IPS-18c (cell line): Measurements from ENCODE around the gene AGAP1.

ENCODE experiments used
- H3K4me3 ChIP-seq: 2 replicates; pipeline ENCODE4 v1.7.0; 2013; ENCODE audit warnings: low read depth, mild to moderate bottlenecking, low read length, moderate library complexity; ENCODE audit not compliant: insufficient read depth
- H3K9me3 ChIP-seq: one replicate; pipeline ENCODE4 v1.6.1; 2013; ENCODE audit warnings: mild to moderate bottlenecking, low read length, moderate library complexity; ENCODE audit not compliant: control insufficient read depth, insufficient read depth

The AGAP1 gene

DNA sequence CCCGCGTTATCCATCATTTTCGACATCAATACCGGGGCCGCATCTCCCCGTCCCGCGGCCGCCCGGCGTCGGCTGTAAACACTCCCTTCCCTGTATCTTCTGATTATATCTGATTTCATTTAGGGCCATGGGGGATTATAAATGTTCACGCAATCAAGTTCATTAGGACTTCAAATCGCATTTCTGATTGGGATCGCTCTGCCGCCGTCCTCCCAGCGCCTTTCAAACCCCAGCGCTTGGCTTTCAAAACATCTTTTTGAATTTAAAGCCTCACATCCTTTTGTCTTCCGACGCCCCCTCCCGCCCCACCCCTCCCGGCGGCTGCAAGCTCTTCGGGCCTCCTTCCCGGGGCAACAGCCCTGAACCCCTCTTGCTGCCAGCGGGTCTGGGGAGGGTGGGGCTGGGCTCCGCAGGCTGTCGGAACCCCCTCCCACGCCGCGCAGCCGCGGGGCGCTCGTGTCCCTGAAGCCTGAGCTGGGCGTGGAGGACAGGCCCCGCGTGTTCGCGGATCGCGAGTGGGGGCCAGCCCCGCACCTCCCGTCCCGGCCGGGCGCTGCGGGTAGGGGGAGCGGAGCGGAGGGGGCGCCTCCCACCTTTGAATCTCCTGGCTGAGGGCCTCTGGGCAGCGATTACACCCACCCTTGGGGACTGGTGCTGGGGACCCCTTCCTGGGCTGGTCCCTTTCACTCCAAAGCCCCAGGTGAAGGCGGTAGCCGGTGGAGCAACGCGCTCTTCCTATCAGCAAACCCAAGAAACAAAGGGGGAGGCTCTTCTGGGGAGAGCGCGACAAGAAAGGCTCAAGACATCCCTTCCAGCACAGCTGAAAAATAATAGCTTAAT, 685.6 kb downstream of the AGAP1 start:
- H3K4me3 ChIP-seq: peak overlapping the region; percentile 1; the same call in 1 of the 2 replicates

DNA sequence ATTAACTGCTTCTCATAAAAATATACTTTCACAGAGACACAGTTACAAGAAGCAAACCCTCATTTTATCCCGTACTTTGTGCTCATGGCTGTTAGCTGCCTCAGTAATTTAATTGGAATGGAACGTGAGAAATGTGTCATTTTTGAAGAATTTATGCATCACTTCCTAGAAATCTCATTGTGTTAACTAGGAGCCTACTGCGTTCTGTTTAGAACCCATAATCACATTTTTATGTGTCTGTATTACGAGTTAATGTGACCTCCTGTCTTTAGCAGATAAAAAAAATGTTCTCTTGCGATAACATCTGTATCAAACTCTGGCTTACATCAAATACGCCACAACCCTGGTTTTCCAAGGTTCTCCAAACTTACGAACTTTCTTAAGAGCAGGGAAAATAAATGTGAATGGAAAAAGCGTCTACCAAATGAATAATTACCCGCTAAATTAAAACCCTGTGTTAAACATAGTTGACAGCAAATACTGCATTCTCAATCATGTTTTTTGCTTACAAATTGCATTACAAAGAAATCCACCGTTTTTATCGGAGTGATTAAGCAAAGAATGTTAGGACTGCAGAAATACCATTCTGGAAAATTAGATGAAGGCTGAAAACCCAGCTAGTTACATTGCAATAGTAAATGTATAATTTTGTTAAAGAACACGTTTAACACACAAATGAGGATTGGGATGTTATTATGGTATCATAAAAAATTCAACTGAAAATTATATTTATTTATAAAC, 686.4 kb downstream of the AGAP1 start:
- no peaks in the 10 kb centered on the region for H3K9me3 ChIP-seq
- H3K4me3 ChIP-seq: no peak overlapping the region

More for the DNA sequence above, 685.6 kb downstream of the AGAP1 start:
- H3K9me3 ChIP-seq: no peaks in the 10 kb centered on the region

DNA sequence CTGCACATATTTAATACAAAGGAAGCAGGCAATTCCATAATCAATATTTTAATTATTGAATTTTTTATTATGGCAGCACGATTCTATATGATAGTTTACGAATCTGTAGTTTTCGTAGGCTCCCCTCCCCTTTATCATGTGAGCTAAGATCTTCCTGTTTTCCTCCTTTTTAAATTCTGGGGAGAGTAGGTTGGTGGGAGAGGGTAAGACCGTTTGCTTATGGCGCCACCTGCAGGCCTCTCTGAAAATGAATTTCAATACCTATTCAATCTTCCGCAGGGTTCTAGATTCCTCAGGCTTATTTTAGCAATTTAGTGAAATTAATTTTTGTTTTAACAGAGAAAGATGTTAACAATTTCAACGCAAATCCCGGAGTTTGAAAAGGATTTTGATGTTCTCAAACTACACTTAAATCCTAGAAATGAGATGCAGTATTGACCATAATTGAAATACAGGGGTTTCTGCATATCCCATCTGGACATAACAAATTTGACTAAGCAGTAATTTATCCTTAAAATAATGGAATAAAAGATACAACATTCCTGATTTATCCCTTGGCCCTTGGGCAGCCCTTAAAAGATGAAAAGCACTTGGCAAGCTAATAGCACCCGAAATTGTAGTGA, 687.1 kb downstream of the AGAP1 start:
- peaks cover 3% of the 10 kb centered on the region for H3K9me3 ChIP-seq
- H3K4me3 ChIP-seq: no peak overlapping the region
